ENCODE data around the gene TMEM200A.

DNA sequence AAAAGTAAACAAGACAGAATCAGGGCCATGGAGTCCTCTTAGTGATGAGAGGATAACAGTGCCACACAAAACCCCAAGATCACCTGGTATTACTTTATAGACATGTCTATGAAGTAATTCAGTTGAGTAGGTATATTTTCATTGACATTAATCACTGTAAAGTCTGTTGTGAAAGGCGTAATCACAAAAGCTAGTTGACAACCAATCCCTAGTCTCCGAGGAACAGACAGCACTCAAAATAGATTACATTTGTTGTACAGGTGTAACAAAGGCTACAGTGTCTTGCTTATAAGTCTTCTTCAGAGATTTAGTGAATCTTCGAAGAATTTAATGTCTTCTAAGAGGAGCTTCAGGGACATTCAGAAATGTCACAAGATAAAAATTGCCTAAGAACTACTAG, 120.1 kb downstream of the TMEM200A start:
- TF ChIP-seq CTCF (IDR thresholded peaks at IDR 0.05) (no peak), POLR2A (IDR thresholded peaks at IDR 0.05) (no peak)
